ENCODE results near the gene SSH3. TPM values are rescaled to one million over a fixed set of nuclear protein-coding genes. Genes with fewer than 3 reads are reported as not detected.

The SSH3 gene
- total and polyA plus RNA-seq, 2 of the 8 experiments (the other 6 are each of a cell fraction or from before 2014, with no cell fraction given): 16.9 to 19.8 TPM

- no peak for TF ChIP-seq CHD7 (IDR thresholded peaks at IDR 0.05; ENCODE audit: insufficient replicate concordance, low read length)
- TF ChIP-seq SIX5 (IDR thresholded peaks at IDR 0.05; ENCODE audit: low read depth, low read length): no peak
- no peak for TF ChIP-seq NRF1 (IDR thresholded peaks at IDR 0.05; ENCODE audit: low read depth, low read length)
- no peak for TF ChIP-seq BCL11A (IDR thresholded peaks at IDR 0.05; ENCODE audit: low read depth in 2 of 2, low read length in 2 of 2)
- no peak for TF ChIP-seq CEBPB (IDR thresholded peaks at IDR 0.05; ENCODE audit: low read depth, low read length)
These were observed 34.4 kb upstream of the SSH3 start (continued) for GRCh38 chr11:67268962-67269268.
